Lower leg skin (tissue), 4 donors: ENCODE results near the gene CDKAL1. TPM values are rescaled to one million over a fixed set of nuclear protein-coding genes. Genes with fewer than 3 reads are reported as not detected.

Experiments
- DNase-seq, 2 donors: peaks; one replicate each; pipeline ENCODE4 v3.0.0-alpha.2; 2019; ENCODE audit warnings: low spot score in 2 of 2
- H3K4me3 ChIP-seq: fragments of 200-600 bp; sonication (generic); 2 replicates; pipeline ENCODE4 v1.5.1; 2017; ENCODE audit warnings: mild to moderate bottlenecking, low read depth; ENCODE audit not compliant: poor library complexity, severe bottlenecking
- CTCF ChIP-seq, 3 donors: fragments of 450-650 bp; IDR thresholded peaks; one replicate each; pipeline ENCODE4 v1.5.1; 2016; ENCODE audit warnings: antibody characterized with exemption in 3 of 3, mild to moderate bottlenecking in 3 of 3, moderate library complexity in 2 of 3
- POLR2A ChIP-seq, 2 donors: fragments of 450-650 bp; IDR thresholded peaks; one replicate each; pipeline ENCODE4 v1.6.1; 2016 to 2017; ENCODE audit warnings: antibody characterized with exemption in 2 of 2, mild to moderate bottlenecking in 1 of 2, moderate library complexity in 1 of 2
- WGBS, 2 donors: methylation state at CpG; one replicate each; pipeline ENCODE4 v1.1.5; 2018; 5-methylcytosine and 5-hydroxymethylcytosine counted together
- intact Hi-C: fragments of 100-400 bp; cut with DNase I; formaldehyde crosslinking; loops from one replicate; pipeline ENCODE4 v1.15.0; 2023; ENCODE audit warnings: low total_unique reads
- total RNA-seq, 4 donors: library from RNA; depleted of rRNA; stranded (reverse); fragments of >200 nt; gene quantifications; one replicate each; pipeline ENCODE4 v1.1.0, GENCODE V29; 2016

CDKAL1 gene
- total RNA-seq, 4 donors from 2014 or later = 10.3 to 18.0 (median 11.6) TPM

GRCh38 chr6:20943922-20944321 is 409.7 kb downstream of the CDKAL1 start:
- WGBS, 2 donors = 97 to 100% methylated on average over 1 of the region's 1 CpG
- intact Hi-C loops = no loop called here
- TF ChIP-seq POLR2A (IDR thresholded peaks at IDR 0.05) = no peak
- no peak for TF ChIP-seq CTCF (IDR thresholded peaks at IDR 0.05)

GRCh38 chr6:20946022-20946421 is 411.8 kb downstream of the CDKAL1 start:
- DNase-seq = no peak
- H3K4me3 ChIP-seq = no peak overlapping the region
- TF ChIP-seq CTCF (IDR thresholded peaks at IDR 0.05) (no peak), POLR2A (IDR thresholded peaks at IDR 0.05) (no peak)
- 60 to 74% methylated on average over 1 of the region's 1 CpG for WGBS, 2 donors
- intact Hi-C loops = no loop called here

More at GRCh38 chr6:20943922-20944321, 409.7 kb downstream of the CDKAL1 start:
- no peak for DNase-seq
- no peak overlapping the region for H3K4me3 ChIP-seq

DNA sequence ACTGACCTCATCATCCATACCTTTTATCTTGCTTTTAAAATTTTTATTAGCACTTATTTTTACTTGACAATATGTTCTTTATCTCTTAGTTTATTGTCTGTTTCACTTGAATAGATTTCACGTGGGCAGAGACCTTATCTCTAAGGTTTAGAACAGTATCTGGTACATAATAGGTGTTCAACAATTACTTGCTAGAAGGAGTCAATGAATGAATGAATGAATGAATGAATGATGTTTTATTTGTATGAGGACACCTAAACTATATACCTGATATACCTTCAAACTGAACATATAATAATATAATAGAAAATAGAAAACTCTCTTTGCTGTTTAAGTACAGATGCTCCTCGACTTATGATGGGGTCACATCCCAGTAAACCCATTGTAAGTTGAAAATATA is 412.6 kb downstream of the CDKAL1 start:
- intact Hi-C loops = no loop called here
- WGBS, 2 donors = 95 to 99% methylated on average over 2 of the region's 2 CpGs
- DNase-seq = no peak
- no peak overlapping the region for H3K4me3 ChIP-seq
- no peak for TF ChIP-seq CTCF (IDR thresholded peaks at IDR 0.05)
- no peak for TF ChIP-seq POLR2A (IDR thresholded peaks at IDR 0.05)

GRCh38 chr6:20947977-20948376 is 413.7 kb downstream of the CDKAL1 start:
- no peak overlapping the region for H3K4me3 ChIP-seq
- DNase-seq = no peak
- intact Hi-C loops = no loop called here
- TF ChIP-seq POLR2A (IDR thresholded peaks at IDR 0.05) (no peak), CTCF (IDR thresholded peaks at IDR 0.05) (no peak)

DNA sequence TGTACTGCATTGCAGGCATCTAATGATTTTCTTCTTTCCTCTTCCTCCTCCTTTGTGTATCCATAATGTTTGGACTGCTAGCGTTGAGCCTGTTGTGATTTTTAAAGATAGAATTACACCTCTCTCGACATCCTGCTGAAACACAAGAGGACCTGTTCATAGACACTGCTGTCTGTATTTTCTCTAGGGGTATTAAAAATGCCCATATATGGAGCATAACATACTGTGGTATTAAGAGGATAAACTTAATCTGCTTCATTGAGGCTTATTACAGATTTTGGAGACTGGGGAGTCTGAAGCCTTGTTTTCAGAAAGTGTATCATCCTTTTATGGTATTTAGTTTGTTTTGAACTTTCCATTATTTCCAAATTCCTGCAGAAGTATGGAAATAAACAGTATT is 414.3 kb downstream of the CDKAL1 start:
- 77 to 85% methylated on average over 2 of the region's 2 CpGs for WGBS, 2 donors
- intact Hi-C loops = no loop called here

More for the DNA sequence above, 414.3 kb downstream of the CDKAL1 start:
- TF ChIP-seq CTCF (IDR thresholded peaks at IDR 0.05) = no peak
- no peak for TF ChIP-seq POLR2A (IDR thresholded peaks at IDR 0.05)
- DNase-seq = no peak
- no peak overlapping the region for H3K4me3 ChIP-seq
